GM19099 (cell line): ENCODE results near the gene TNKS1BP1.

Source experiments
- POLR2A ChIP-seq: IDR thresholded peaks from 3 replicates; pipeline ENCODE4 v1.6.1; 2011; ENCODE audit warnings: low read depth; ENCODE audit not compliant: insufficient read length; ENCODE audit errors: extremely low read depth

Gene TNKS1BP1

GRCh38 chr11:57358543-57358961 lies 33.8 kb upstream of the TNKS1BP1 start:
- no peak for TF ChIP-seq POLR2A

- TF ChIP-seq POLR2A: no peak
Measured at GRCh38 chr11:57357856-57358255, 33.1 kb upstream of the TNKS1BP1 start.

GRCh38 chr11:57357310-57357709 lies 32.6 kb upstream of the TNKS1BP1 start:
- no peak for TF ChIP-seq POLR2A

GRCh38 chr11:57356268-57356667 lies 31.5 kb upstream of the TNKS1BP1 start:
- TF ChIP-seq POLR2A: no peak

- TF ChIP-seq POLR2A: no peak
Measured at GRCh38 chr11:57354699-57355098, 29.9 kb upstream of the TNKS1BP1 start.

GRCh38 chr11:57353852-57354251 lies 29.1 kb upstream of the TNKS1BP1 start:
- no peak for TF ChIP-seq POLR2A

- no peak for TF ChIP-seq POLR2A
Measured at GRCh38 chr11:57353446-57353845, 28.7 kb upstream of the TNKS1BP1 start.

- no peak for TF ChIP-seq POLR2A
Measured at GRCh38 chr11:57353036-57353435, 28.3 kb upstream of the TNKS1BP1 start.

- no peak for TF ChIP-seq POLR2A
Measured at GRCh38 chr11:57349491-57350274, 24.9 kb upstream of the TNKS1BP1 start.

- TF ChIP-seq POLR2A: no peak
Measured at GRCh38 chr11:57348636-57349313, 24.0 kb upstream of the TNKS1BP1 start.

GRCh38 chr11:57348052-57348451 lies 23.3 kb upstream of the TNKS1BP1 start:
- no peak for TF ChIP-seq POLR2A

- TF ChIP-seq POLR2A: no peak
Measured at GRCh38 chr11:57347336-57347735, 22.6 kb upstream of the TNKS1BP1 start.

- TF ChIP-seq POLR2A: no peak
Measured at GRCh38 chr11:57345555-57346211, 20.9 kb upstream of the TNKS1BP1 start.

- TF ChIP-seq POLR2A: no peak
Measured at GRCh38 chr11:57344826-57345225, 20.1 kb upstream of the TNKS1BP1 start.

- TF ChIP-seq POLR2A: no peak
Measured at GRCh38 chr11:57343825-57344224, 19.1 kb upstream of the TNKS1BP1 start.

GRCh38 chr11:57342702-57343101 lies 17.9 kb upstream of the TNKS1BP1 start:
- TF ChIP-seq POLR2A: no peak
